Thyroid gland (tissue), 4 donors: ENCODE measurements around the gene CLCA2. TPM values are rescaled to one million over a fixed set of nuclear protein-coding genes. Genes with fewer than 3 reads are reported as not detected.

ENCODE experiments used
- DNase-seq, 2 donors: peaks; one replicate each; pipeline ENCODE4 v3.0.0-alpha.2; 2019
- H3K27ac ChIP-seq, 3 donors: fragments of 200-600 bp; sonication (generic); 1 replicate in 2 of 3; 2 replicates in 1 of 3; pipeline ENCODE4 v1.5.1; 2016 to 2019; ENCODE audit warnings: mild to moderate bottlenecking in 1 of 3, moderate library complexity in 1 of 3
- H3K27me3 ChIP-seq: fragments of 200-600 bp; sonication (generic); one replicate; pipeline ENCODE4 v1.5.1; 2019
- H3K36me3 ChIP-seq, 2 donors: fragments of 200-600 bp; sonication (generic); one replicate each; pipeline ENCODE4 v1.5.1; 2016 to 2019
- H3K4me1 ChIP-seq, 2 donors: fragments of 200-600 bp; sonication (generic); one replicate each; pipeline ENCODE4 v1.5.1; 2017 to 2019
- H3K4me3 ChIP-seq, 3 donors: fragments of 200-600 bp; sonication (generic); replicated peaks in 1 of 3; 1 replicate in 2 of 3; 2 replicates in 1 of 3; pipeline ENCODE4 v1.5.1; 2016; ENCODE audit warnings: mild to moderate bottlenecking in 1 of 3
- H3K9me3 ChIP-seq: fragments of 200-600 bp; sonication (generic); one replicate; pipeline ENCODE4 v1.5.1; 2017
- CTCF ChIP-seq, 6 experiments: fragments of 200-600 bp in 3 of 6; fragments of 450-650 bp in 3 of 6; sonication (generic) in 3 of 6; IDR thresholded peaks; one replicate each; pipeline ENCODE4 v1.5.1; 2016 to 2019; ENCODE audit warnings: antibody characterized with exemption in 6 of 6, mild to moderate bottlenecking in 2 of 6, inconsistent platforms in 1 of 6, moderate library complexity in 1 of 6
- POLR2A ChIP-seq, 2 donors: fragments of 450-650 bp; IDR thresholded peaks; one replicate each; pipeline ENCODE4 v1.6.1; 2017; ENCODE audit warnings: antibody characterized with exemption in 2 of 2, mild to moderate bottlenecking in 2 of 2, moderate library complexity in 1 of 2
- WGBS, 2 donors: methylation state at CpG; one replicate each; pipeline ENCODE4 v1.1.5; 2017; 5-methylcytosine and 5-hydroxymethylcytosine counted together
- intact Hi-C: fragments of 100-400 bp; cut with DNase I; formaldehyde crosslinking; loops from one replicate; pipeline ENCODE4 v1.15.1; 2023
- total RNA-seq, 4 donors: library from RNA; depleted of rRNA; stranded (reverse); fragments of >200 nt; gene quantifications; one replicate each; pipeline ENCODE4 v1.2.3, GENCODE V29; 2016

The CLCA2 gene
- total RNA-seq, 4 donors from 2014 or later, result not detected

DNA sequence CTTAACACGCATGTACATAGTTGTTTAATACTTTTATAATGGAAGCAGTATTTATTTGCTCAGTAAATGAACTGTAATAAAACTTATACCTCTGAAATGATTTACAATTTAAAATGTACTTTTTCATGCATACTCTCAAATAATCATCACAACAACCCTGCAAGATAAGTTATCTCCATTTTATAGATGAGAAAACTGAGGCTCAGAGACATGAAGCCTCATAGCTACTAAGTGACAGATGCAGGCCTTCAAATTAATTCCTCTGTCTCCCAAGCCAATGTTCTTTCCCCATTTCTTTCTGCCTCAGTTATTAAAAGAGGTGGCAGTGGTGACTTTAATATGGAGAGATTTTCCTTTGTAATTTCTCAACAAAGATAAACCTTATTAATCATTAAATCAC lies 25.1 kb downstream of the CLCA2 start:
- H3K9me3 ChIP-seq, result no peaks in the 10 kb centered on the region
- intact Hi-C loops, result no loop called here
- H3K27me3 ChIP-seq, result no peaks in the 10 kb centered on the region
- no peak for DNase-seq
- 96 to 100% methylated on average over 1 of the region's 1 CpG for WGBS, 2 donors
- no peak overlapping the region for H3K4me3 ChIP-seq
- TF ChIP-seq CTCF (IDR thresholded peaks at IDR 0.05) (no peak), POLR2A (IDR thresholded peaks at IDR 0.05) (no peak)
- H3K4me1 ChIP-seq, result no peaks in the 10 kb centered on the region
- no peak overlapping the region for H3K27ac ChIP-seq
- H3K36me3 ChIP-seq, result no peaks in the 10 kb centered on the region

DNA sequence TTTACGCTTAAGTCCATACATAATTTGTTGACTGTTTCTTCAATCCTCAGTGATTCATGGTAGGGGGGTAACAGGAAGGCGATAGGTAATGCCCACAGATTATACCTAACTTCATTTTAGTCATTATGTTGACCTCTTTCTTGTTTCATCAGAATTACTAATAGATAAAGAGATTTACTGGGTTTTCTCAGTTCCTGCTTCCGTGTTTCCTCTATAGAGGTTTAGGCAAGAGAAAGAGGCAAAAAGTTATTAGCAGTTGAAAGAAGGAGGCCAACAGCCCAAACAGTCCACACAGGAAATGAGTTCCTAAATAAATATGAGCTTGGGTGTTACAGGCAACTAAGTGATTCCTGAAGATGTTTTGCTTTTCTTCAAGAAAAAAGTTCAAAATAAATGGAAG lies 26.9 kb downstream of the CLCA2 start:
- no peak overlapping the region for H3K4me3 ChIP-seq
- H3K36me3 ChIP-seq, result no peaks in the 10 kb centered on the region
- 61 to 63% methylated on average over 3 of the region's 3 CpGs for WGBS, 2 donors
- no peak for TF ChIP-seq CTCF (IDR thresholded peaks at IDR 0.05)
- TF ChIP-seq POLR2A (IDR thresholded peaks at IDR 0.05), result no peak
- H3K9me3 ChIP-seq, result no peaks in the 10 kb centered on the region
- no peaks in the 10 kb centered on the region for H3K27me3 ChIP-seq
- DNase-seq, result no peak
- intact Hi-C loops, result no loop called here
- no peak overlapping the region for H3K27ac ChIP-seq
- no peaks in the 10 kb centered on the region for H3K4me1 ChIP-seq

- Histone ChIP-seq H3K9me3 (no peaks in the 10 kb centered on the region), H3K4me1 (no peaks in the 10 kb centered on the region), H3K27me3 (no peaks in the 10 kb centered on the region), H3K4me3 (no peak overlapping the region), H3K27ac (no peak overlapping the region), H3K36me3 (no peaks in the 10 kb centered on the region)
- 80 to 84% methylated on average over 3 of the region's 3 CpGs for WGBS, 2 donors
- intact Hi-C loops, result no loop called here
- no peak for DNase-seq
- no peak for TF ChIP-seq CTCF (IDR thresholded peaks at IDR 0.05)
- TF ChIP-seq POLR2A (IDR thresholded peaks at IDR 0.05), result no peak
Measured at GRCh38 chr1:86453664-86454063, 29.7 kb downstream of the CLCA2 start.

GRCh38 chr1:86455073-86455472 lies 31.1 kb downstream of the CLCA2 start:
- 90 to 92% methylated on average over 5 of the region's 5 CpGs for WGBS, 2 donors
- Histone ChIP-seq H3K27me3 (no peaks in the 10 kb centered on the region), H3K4me1 (no peaks in the 10 kb centered on the region), H3K9me3 (no peaks in the 10 kb centered on the region), H3K4me3 (no peak overlapping the region), H3K36me3 (no peaks in the 10 kb centered on the region), H3K27ac (no peak overlapping the region)
- no peak for DNase-seq
- TF ChIP-seq POLR2A (IDR thresholded peaks at IDR 0.05) (no peak), CTCF (IDR thresholded peaks at IDR 0.05) (no peak)
- intact Hi-C loops, result no loop called here

GRCh38 chr1:86460998-86461397 lies 37.0 kb downstream of the CLCA2 start:
- Histone ChIP-seq H3K27me3 (no peaks in the 10 kb centered on the region), H3K4me3 (no peak overlapping the region), H3K4me1 (no peaks in the 10 kb centered on the region), H3K9me3 (no peaks in the 10 kb centered on the region), H3K27ac (no peak overlapping the region), H3K36me3 (no peaks in the 10 kb centered on the region)
- WGBS, 2 donors, result 42 to 43% methylated on average over 1 of the region's 1 CpG
- TF ChIP-seq CTCF (IDR thresholded peaks at IDR 0.05) (no peak), POLR2A (IDR thresholded peaks at IDR 0.05) (no peak)
- intact Hi-C loops, result no loop called here
- no peak for DNase-seq
